ENCODE results near the gene RUFY1.
"Not testable (repeated sequence)": the region's sequence is repeated elsewhere in the genome, so short reads cannot be mapped to it uniquely, and the experiment has no call there.

Gene RUFY1

DNA sequence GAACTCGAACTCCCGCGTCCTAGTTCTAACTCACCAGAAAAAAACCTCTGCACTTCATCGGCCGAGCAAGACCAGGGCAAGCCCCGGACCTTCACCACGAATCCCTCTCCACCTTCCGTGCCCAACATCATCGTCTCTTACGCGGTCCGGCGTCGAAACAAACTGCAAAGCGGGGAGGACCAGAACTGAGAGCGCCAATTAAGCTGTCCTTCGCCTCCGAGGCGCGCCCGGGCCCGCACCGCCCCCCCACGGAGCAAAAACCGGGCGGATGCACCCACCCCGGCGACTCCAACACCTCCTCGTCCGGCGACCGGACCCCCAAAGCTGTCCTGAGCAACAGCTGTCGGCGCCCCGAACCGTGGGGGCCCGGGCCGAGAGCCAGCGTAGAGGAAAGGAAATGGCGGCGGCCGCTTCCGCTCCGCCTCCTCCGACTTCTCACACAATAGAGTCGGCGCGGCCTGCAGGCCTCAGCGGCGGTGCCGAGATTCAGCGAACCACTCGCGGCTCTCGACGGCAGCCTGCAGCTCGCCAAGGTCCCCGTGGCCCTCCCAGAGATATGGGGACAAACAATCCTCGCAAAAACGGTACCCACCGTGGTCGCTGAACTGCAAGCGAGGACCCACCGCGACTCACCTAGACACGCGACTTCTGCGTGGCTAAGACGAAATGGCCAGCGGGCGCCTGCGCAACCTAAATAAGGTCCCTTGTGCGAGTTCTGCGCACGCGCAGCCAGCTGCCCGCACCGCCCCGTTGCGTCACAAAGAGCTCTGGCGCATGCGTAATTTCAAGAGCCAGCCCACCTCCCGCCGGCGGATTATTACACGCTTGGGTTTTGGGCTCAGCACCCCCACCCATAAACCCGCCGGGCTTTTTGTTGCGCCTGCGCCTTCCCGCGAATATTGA is 72.9 kb downstream of the RUFY1 start, which contains the start of gene HNRNPH1:
HNRNPH1 (minus strand) TSS at position 669 of the 903 bp plus-strand sequence; CDS start at position 131, 538 bp downstream.
- DNase-seq (ENCODE audit: low spot score): peak; percentile 99

GRCh38 chr5:179623906-179624741 is 73.8 kb downstream of the RUFY1 start:
- peak; percentile 87 for DNase-seq (ENCODE audit: low spot score)

DNA sequence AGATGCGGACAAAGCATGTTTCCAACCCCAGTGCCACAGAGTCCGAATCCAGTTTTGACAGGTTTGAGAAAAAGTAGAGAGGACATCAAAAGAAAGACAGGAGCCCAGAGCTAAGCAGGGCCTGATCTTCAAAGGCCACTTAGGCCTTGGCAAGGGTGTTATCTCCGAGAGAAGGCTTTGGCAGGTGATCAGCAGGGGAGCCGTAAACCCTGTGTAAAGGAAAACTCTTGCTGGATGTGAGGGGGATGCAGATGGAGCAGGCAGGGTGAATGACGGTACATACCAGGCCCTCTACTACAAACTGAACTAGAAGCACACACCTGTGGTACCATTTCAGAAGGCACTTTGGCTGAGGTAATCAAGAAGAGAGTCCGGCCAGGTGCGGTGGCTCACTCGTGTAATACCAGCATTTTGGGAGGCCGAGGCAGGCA is 74.5 kb downstream of the RUFY1 start:
- DNase-seq (ENCODE audit: low spot score): no peak

- not testable (repeated sequence) for DNase-seq (ENCODE audit: low spot score)
Observed at GRCh38 chr5:179633501-179634369, 83.4 kb downstream of the RUFY1 start.

DNA sequence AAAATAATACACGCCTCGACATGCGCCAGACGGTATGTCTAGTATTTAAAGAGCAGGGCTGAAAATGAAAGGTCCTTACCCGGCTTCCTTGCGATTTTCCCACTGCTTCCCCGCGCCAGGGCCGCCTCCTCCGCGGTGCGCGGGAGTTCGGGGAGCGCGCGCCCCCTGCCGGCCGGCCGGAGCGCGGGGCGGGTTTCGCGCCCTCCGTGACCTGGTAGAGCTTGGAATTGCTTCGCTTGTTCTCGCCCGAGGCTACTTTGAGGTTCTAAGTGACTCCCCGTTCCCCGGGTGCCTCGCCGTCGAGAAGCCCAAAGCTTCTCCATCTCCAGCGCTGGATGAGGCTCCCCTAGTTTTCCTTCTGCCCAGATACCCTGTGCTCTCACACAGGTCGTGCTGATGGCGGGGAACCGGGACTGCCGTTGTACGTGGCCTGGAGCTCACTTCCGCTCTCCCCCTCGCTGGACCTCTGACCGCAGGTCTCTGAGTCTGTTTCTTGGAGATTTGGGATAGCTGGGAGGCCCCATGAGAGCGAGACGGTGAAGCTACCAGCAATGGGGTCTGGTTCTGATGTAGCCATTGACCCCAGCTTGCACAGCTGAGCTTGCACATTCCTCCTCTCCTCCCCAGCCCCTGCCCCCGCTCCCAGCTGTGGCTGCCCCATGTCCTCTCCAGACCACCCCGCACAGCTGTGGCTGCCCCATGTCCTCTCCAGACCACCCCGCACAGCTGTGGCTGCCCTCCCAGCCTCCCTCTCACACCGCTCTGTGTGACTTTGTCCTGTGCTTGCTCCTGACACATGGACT is 84.2 kb downstream of the RUFY1 start:
- not testable (repeated sequence) for DNase-seq (ENCODE audit: low spot score)

DNA sequence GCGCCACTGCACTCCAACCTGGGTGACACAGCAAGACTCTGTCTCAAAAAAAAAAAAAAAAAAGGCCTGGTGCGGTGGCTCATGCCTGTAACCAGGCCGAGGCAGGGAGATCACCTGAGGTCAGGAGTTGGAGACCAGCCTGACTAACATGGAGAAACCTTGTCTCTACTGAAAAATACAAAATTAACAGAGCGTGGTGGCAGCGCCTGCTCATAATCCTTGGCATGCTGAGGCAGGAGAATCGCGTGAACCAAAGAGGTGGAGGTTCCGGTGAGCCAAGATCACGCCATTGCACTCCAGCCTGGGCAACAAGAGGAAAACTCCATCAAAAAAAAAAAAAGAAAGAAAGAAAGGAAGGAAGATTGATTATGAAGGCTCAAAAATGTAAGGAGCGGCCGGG is 88.9 kb downstream of the RUFY1 start:
- not testable (repeated sequence) for DNase-seq (ENCODE audit: low spot score)

- not testable (repeated sequence) for DNase-seq (ENCODE audit: low spot score)
Observed at GRCh38 chr5:179641745-179642144, 91.4 kb downstream of the RUFY1 start.

DNA sequence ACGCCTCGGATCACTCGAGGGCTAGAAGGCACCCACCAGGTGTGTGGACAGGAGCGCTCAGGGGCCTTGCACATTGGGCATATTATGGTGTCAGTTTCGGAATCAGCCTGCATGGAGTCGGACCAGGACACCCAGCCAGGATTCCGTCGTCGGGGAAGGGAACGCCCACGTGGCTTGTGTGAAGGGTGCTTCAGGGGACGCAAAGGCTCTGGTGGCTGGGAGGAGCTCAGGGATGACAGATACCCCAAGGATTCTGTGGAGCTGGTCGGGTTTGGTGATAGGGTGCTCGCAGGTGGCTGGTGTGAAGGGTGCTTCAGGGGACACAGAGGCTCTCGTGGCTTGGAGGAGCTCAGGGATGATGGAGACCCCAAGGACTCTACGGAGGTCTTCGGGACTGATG is 92.3 kb downstream of the RUFY1 start:
- DNase-seq (ENCODE audit: low spot score): not testable (repeated sequence)

- DNase-seq (ENCODE audit: low spot score): not testable (repeated sequence)
Observed at GRCh38 chr5:179643141-179643920, 93.0 kb downstream of the RUFY1 start.

DNA sequence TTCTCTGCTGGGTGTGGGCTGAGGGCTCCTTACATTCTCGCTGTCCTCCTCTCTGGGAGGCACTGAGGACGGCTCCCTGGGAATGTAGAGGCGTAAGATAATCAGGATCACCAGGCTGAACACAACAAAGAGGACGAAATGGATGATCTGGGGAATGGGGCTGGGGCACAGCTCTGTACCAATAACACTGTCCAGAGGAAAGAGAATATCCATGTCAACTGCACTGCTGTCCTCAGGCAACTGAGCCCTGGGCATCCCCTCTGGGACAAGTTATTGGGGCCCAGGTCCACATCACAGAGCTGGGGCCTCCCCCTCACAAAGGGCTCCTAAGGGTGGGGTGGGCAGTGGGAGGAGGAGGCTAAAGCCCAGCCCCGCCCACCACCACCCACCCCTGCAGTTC is 94.4 kb downstream of the RUFY1 start:
- not testable (repeated sequence) for DNase-seq (ENCODE audit: low spot score)

- no peak for DNase-seq (ENCODE audit: low spot score)
Observed at GRCh38 chr5:179648410-179648809, 98.1 kb downstream of the RUFY1 start.

DNA sequence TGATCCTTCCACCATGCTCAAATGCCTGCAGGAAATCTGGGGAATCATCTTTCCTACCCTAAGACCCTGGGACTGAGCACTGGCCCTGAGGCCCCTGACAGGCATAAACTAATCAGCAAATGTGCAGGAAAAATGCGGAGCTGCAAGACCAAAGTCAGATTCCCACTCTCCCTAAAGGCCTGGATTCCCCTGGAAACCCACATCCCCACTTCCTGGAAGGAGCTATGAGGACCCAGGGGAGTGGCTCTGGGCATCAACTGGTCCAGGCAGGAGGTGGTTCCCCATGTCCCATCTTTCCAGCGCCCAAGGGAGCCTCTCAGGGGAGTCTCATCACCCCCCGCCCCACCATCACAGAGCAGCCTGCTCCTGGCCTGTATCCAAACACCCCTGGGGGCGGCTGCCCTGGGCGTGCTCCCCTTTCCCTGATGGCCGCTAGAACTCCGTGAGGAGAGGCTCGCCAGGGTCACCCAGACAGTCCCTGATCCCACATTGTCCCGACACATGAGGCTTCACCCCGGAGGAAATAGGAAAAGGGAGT is 98.9 kb downstream of the RUFY1 start:
- not testable (repeated sequence) for DNase-seq (ENCODE audit: low spot score)

GRCh38 chr5:179650245-179650644 is 99.9 kb downstream of the RUFY1 start:
- DNase-seq (ENCODE audit: low spot score): not testable (repeated sequence)

GRCh38 chr5:179653135-179653534 is 102.8 kb downstream of the RUFY1 start:
- DNase-seq (ENCODE audit: low spot score): not testable (repeated sequence)

DNA sequence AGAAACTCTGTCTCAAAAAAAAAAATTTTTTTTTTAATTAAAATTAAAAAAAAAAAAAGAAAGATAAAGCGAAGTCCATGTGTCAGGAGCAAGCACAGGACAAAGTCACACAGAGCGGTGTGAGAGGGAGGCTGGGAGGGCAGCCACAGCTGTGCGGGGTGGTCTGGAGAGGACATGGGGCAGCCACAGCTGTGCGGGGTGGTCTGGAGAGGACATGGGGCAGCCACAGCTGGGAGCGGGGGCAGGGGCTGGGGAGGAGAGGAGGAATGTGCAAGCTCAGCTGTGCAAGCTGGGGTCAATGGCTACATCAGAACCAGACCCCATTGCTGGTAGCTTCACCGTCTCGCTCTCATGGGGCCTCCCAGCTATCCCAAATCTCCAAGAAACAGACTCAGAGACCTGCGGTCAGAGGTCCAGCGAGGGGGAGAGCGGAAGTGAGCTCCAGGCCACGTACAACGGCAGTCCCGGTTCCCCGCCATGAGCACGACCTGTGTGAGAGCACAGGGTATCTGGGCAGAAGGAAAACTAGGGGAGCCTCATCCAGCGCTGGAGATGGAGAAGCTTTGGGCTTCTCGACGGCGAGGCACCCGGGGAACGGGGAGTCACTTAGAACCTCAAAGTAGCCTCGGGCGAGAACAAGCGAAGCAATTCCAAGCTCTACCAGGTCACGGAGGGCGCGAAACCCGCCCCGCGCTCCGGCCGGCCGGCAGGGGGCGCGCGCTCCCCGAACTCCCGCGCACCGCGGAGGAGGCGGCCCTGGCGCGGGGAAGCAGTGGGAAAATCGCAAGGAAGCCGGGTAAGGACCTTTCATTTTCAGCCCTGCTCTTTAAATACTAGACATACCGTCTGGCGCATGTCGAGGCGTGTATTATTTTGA is 107.2 kb downstream of the RUFY1 start:
- not testable (repeated sequence) for DNase-seq (ENCODE audit: low spot score)

DNA sequence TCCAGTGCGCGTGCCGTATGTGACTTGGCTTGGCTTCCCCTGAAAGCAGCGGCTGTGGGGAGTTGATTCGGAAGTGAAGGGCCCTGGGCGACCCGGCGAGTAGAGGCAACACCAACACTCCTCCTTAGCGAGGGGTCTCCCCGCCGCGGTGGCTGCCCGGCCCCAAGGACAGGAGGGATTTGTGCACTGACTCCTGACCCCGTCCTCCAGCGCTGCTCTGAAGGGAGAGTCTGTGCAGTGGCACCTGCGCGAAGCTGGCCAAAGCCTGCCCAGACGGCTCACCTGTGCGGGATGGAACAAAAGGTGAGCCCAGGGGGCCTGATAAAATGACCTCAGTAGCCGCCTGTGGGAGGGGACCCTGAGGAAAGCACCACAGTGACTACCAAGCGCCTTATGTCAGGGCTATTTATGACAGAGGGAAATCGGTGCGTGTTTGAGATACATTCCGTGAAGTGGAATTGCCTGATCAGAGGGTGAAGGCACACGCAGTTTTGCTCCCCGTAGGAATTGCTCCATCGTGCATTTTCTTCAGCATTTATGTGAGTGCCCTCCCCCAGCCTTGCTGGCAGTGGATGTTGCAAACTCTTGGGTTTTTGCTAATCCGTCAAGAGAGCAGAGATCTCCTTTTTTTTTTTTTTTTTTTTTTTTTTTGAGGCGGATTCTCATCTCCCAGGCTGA is 108.0 kb downstream of the RUFY1 start:
- DNase-seq (ENCODE audit: low spot score): peak; percentile 64

Data from GM03348 (cell line).